DMS114 treated with DMSO at 0.1 percent for 48 hours (cell line): ENCODE data around the gene NSG2.

Experiments used
- DNase-seq: peaks from one replicate; lab custom pipeline; 2025; ENCODE audit not compliant: unreplicated experiment; lab: John Stamatoyannopoulos, UW

NSG2 gene

GRCh38 chr5:174058433-174059122, 13.1 kb downstream of the NSG2 start:
- no peak for DNase-seq

DNA sequence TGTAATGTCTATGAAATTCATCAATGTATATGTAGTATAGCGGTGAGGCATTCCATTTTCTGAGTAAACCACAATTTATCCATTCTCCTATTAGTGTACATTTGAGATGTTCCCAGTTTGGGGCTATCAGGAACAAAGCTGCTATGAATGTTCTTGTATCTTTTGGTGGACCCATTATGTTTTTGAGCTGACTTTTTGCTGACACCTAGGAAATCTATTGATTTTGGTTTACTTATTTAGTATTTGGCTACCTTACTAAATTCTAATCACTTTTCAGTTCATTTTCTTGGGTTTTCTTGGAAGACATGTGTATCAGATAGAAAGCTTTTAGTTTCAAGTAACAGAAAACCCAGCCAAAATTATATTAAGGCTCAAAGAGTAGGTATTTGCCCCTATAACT, 13.7 kb downstream of the NSG2 start:
- DNase-seq = no peak

GRCh38 chr5:174063082-174063756, 17.7 kb downstream of the NSG2 start:
- DNase-seq = no peak

DNA sequence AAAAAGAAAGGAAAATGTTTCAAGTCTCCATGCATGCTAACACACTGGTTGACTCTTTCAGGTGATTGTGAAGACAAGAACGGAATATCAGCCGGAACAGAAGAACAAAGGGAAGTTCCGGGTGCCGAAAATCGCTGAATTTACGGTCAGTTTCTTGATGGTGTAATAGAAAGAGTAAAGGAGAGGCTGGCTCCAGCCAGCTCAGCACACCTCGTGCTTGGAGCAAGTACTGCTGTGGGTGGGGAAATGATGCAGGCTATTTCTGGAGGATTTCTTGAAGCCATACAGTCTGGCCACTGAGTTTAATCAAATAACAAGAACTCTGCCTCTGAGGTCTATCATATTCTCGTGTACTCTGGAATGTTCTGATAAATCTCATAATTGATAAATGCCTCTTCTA, 18.7 kb downstream of the NSG2 start:
- no peak for DNase-seq

- no peak for DNase-seq
These were observed 20.2 kb downstream of the NSG2 start for GRCh38 chr5:174065528-174066197.

DNA sequence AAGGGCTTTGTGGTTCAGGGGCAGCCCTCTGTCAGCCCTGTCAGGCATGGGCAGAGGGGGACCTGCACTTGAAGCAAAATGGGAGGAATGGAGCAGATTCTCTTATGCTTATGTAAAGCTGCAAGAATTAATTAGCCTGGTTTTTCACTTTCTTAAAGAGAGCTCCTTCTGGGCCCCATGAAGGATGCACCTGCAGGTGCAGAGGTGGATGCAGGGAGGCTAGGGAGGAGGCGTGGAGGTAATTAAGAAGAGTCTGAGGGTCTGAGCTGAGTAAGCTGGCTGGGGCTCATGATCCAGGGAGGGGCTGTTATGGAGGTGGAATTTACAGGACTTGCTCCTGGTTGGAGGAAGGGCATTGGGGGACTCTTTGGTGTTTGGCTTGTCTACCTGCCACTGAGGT, 22.0 kb downstream of the NSG2 start:
- no peak for DNase-seq

GRCh38 chr5:174071484-174071883, 26.0 kb downstream of the NSG2 start:
- DNase-seq = no peak

DNA sequence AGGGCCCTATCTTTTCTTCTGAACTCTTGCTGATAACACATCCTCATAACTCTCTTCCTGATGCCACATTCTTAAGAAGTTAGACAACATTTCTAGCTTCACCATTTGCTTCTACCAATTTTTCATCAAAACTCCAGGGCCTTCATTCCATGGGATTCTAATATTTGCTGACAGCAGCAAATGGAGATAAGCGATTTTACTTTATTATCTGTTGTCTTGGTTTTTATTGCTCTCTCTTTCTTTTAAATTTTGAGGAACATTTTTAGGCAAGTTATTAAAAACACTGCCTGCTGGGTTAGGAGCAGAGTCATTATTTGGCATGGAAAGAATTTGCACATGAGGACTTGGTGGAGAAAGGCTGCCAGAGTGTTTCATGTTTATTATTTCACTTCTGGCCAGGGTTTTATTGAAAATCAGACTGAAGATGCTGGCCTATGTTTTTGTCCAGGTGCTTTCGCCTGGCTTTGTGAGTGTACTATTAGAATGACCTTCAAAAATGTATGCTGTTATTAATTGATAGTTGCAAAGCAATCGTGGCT, 27.7 kb downstream of the NSG2 start:
- DNase-seq = no peak

DNA sequence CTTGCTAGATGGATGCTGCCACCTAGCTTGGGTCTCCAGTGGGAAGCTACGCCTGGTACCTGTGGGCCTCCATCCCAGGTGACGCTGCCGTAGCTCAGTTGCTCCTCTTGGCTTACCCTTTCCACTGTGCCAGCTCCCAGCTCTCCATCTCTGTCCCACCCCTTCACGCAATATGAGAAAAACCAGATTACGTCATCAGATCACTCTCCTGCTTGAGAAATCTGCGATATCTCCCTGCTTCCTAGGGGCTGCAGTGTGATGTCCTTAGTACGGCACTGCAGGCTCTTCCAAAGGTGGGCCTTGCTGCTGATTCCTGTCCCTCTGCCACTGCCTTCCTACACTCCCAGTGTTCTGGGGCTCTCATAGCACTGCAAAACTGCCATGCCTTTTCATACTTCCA, 28.9 kb downstream of the NSG2 start:
- DNase-seq = no peak

- DNase-seq = no peak
These were observed 32.9 kb downstream of the NSG2 start for GRCh38 chr5:174078416-174078815.

DNA sequence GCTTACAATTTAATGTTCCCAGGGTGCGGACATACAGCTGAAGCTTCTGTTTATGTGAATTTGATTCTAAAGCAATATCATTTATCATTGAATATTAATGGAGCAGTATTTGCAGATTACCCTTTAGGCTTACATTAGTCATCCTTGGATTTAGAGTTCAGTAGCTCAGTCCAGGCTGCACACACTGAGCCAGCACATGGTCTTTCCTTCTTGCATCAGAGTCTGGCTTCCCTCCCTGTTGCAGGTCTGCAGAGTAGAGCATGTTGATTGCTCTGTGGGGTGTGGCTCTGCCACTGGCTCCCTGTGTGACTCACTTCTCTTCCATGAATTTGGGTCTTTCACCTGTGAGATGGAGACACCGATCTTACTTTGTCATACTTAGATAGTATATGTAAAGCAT, 36.8 kb downstream of the NSG2 start:
- DNase-seq = no peak

DNA sequence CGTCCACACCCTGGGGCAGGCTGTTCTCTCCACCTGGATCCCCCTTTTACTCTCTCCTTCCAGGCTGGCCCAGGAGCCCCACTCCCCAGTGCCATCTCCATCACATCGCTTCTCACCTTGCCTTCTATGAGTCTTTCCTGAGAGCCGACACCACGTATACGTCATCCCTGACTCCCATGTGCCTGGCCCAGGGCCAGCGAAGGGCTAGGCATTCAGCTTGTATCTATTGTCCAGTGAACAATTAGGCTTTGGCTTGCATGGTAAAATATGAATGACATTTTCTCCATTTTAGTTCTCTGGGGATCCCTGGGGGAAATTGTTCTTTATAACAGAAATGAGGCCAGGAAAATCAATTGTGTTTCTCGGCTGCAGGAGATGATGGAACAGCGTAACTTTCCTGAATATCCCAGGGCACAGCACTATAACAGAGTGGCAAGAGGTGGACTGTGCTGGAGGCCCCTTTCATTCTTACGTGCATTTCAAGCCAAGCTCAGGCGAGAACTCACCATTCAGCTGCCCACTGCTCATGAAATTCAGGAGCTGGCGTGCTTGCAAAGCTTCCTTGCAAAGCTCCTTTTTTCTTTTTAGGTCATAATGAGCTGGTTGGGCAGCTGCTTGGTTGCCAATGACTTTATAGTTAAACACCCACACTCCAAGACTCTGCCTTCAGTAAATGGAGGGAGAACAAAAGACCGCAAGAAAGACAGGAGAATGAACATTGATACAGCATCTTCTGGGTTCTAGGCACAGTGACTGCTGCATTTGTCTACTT, 37.7 kb downstream of the NSG2 start:
- DNase-seq = no peak

- DNase-seq = no peak
These were observed 39.2 kb downstream of the NSG2 start for GRCh38 chr5:174084691-174085154.

- no peak for DNase-seq
These were observed 41.2 kb downstream of the NSG2 start for GRCh38 chr5:174086751-174087150.

DNA sequence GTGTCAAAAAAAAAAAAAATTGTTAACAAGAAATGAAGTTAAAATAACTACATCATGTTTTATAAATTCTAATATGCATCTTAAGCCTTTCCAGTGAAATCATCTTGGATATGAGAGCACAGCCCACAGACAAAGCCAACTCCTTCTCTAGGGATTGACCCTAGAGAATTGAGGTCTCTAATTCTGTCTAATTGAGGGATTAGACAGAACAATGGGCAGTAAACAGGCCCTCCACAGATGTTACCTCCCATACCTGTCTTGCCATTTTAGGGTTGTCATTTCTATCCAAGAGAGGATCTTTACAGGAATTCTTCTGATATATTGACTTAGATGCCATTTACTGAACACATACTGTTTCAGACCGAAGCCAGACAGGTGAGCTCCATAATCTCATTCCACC, 42.3 kb downstream of the NSG2 start:
- no peak for DNase-seq

GRCh38 chr5:174090129-174090528, 44.6 kb downstream of the NSG2 start:
- no peak for DNase-seq

GRCh38 chr5:174093123-174093522, 47.6 kb downstream of the NSG2 start:
- no peak for DNase-seq

DNA sequence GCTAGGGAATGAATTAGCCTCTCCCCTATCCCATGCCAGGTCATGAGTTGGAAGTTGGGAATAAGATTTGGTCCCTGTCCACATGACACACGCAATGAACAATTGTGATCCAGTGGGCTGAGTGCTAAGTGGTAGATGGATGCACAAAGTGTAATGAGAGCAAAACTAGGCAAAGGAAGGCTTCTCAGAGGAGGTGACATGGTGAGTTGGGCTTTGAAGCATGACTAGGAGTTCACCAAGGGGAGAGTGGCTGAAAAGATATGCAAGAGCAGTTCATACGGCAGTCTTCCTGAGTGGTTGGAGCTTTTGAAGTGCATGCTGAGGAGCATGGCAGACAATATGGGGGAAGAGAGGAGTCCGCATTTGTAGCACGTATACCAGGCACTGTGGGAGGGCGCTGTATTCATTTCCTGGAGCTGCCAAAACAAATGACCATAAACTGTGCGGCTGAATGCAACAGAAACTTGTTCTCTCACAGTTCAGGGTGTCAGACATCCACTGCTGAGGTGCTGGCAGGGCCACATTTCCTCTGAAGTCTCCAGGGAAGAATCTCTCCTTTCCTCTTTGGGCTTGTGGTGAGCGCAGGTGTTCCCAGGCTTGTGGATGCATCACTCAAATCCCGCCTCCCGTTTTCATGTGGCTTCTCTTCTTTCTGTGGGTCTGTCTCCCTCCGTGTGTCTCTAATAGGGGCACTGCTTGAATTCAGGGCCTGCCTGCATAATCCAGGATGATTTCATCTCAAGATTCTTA, 49.5 kb downstream of the NSG2 start:
- DNase-seq = no peak

GRCh38 chr5:174096619-174097018, 51.1 kb downstream of the NSG2 start:
- DNase-seq = no peak

DNA sequence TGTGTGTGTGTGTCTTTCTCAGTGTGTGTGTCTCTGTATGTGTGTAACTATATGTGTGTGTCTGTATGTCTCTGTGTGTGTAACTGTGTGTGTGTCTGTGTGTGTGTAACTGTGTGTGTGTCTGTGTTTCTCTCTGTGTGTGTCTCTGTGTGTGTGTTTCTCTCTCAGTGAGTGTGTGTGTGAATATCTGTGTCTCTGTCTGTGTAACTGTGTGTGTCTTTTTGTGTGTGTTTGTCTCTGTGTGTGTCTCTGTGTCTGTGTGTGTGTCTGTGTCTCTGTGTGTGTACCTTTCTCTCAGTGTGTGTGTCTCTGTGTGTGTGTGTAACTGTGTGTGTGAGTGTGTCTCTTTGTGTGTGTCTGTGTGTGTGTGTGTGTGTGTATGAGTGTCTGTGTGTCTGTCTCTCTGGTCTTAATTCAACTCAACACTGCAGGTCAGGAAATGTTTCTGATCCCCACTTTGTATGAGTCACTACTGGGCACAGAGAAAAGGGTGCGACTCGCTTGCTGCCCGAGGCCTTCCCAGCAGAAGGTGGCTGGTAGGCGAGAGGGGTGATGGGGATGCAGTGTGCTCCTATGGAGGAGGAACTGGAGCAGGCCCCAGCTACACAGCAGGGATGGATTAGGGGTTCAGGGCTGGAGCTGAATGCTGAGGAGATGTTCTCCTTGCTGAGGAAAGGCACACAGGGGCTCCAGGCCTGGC, 52.1 kb downstream of the NSG2 start:
- DNase-seq = no peak
